ENCODE results near the gene TAF11L2.

DNA sequence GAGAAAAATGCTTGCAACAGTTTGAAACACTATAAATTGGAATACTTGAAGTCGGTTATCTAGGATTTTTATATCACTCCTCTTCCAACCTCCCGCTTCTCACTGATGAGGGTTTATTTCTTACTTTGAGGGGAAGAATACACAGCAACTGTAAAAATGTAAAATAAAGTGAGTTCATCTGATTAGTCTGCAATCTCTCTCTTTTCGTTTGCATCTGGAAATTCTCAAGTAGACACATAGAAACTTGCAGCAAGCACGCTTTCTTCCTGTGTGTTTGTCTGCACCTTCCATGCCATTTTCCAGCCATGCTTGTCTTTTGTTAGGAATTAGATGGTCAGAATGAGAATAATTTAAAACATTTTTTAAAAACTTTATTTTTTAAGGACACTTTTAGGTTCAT is 45.1 kb upstream of the TAF11L2 start:
- no peak for TF ChIP-seq EP300 (IDR thresholded peaks at IDR 0.05)
- TF ChIP-seq, protein P1, sequence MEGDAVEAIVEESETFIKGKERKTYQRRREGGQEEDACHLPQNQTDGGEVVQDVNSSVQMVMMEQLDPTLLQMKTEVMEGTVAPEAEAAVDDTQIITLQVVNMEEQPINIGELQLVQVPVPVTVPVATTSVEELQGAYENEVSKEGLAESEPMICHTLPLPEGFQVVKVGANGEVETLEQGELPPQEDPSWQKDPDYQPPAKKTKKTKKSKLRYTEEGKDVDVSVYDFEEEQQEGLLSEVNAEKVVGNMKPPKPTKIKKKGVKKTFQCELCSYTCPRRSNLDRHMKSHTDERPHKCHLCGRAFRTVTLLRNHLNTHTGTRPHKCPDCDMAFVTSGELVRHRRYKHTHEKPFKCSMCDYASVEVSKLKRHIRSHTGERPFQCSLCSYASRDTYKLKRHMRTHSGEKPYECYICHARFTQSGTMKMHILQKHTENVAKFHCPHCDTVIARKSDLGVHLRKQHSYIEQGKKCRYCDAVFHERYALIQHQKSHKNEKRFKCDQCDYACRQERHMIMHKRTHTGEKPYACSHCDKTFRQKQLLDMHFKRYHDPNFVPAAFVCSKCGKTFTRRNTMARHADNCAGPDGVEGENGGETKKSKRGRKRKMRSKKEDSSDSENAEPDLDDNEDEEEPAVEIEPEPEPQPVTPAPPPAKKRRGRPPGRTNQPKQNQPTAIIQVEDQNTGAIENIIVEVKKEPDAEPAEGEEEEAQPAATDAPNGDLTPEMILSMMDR (IDR thresholded peaks at IDR 0.05) = no peak
